ENCODE measurements around the gene BCL2.

BCL2 gene

DNA sequence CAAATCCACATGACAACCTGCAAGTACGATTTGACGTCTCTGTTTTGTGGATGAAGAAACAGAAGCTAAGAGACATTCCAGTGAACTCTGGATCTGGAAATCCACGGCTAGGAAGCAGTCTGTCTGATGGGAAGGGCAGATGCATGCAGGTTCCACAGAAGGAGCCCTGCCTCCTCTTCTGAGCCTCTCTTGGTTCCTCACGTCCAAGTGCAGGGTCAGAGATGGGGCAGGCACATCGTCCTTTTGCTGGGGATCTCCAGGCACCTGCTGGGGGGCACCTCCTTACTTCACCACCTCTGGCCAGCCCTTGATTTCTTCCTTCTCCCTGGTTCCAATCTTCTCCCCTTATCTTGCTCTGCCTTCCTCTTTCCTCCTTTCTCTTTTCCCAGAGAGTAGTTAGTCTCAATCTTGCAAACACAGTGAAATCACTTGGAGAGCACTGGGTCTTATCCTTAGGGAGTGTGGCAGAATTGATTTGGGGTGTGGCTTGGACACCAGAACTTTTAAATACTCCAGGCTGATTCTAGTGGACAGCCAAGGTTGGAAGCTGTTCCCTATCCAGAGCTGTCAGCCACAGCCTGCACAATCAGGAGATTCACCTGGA is 137.8 kb downstream of the BCL2 start:
- no peak for DNase-seq (ENCODE audit: low read depth, low spot score)

GRCh38 chr18:63180971-63181376 is 138.6 kb downstream of the BCL2 start:
- DNase-seq (ENCODE audit: low read depth, low spot score), result no peak

DNA sequence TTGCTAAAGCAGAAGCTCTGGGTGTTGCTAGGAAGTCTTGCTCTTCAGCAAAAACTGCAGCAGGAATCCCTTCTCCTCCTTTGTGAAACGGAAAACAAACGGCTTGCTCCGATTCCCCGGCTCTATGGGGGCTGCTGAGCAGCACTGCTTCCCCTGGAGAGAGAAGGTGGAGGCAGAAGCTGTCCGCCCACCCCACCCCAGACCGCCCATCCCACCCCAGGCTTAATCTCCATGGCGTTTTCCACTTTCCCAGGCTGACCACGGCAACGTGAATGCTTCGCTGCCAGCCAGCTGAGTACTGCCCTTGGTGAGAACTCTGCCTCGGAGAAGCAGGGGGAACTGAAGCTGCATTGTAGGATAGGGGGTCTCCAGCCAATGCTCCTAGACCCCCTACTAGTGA is 139.2 kb downstream of the BCL2 start:
- DNase-seq (ENCODE audit: low read depth, low spot score), result no peak

- no peak for DNase-seq (ENCODE audit: low read depth, low spot score)
These were observed 140.1 kb downstream of the BCL2 start for GRCh38 chr18:63179422-63179821.

GRCh38 chr18:63178971-63179370 is 140.6 kb downstream of the BCL2 start:
- DNase-seq (ENCODE audit: low read depth, low spot score), result no peak

GRCh38 chr18:63177919-63178821 is 141.4 kb downstream of the BCL2 start:
- no peak for DNase-seq (ENCODE audit: low read depth, low spot score)

DNA sequence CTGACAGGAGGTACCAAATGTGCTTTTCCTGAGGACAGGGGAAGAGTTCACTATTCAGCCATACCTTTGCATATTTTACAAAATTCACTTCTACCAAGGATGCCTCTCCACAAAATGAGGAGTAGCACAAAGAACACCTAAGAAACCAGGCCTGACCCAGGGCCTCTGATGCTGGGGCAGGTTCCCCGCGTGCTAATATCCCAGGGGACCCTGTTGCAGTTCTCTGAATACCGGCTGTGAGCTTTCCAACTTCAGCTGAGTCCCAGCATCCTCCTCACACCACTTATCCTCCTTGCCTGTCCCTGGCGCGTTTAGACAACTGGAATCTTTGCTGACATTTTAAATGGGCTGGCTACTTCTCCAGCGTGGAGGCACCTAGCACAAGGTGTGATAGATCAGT is 142.3 kb downstream of the BCL2 start:
- DNase-seq (ENCODE audit: low read depth, low spot score), result no peak

GRCh38 chr18:63175264-63175663 is 144.3 kb downstream of the BCL2 start:
- no peak for DNase-seq (ENCODE audit: low read depth, low spot score)

GRCh38 chr18:63173983-63174382 is 145.6 kb downstream of the BCL2 start:
- DNase-seq (ENCODE audit: low read depth, low spot score), result no peak

GRCh38 chr18:63169853-63170252 is 149.7 kb downstream of the BCL2 start:
- no peak for DNase-seq (ENCODE audit: low read depth, low spot score)

GRCh38 chr18:63168287-63168686 is 151.3 kb downstream of the BCL2 start:
- DNase-seq (ENCODE audit: low read depth, low spot score), result no peak

DNA sequence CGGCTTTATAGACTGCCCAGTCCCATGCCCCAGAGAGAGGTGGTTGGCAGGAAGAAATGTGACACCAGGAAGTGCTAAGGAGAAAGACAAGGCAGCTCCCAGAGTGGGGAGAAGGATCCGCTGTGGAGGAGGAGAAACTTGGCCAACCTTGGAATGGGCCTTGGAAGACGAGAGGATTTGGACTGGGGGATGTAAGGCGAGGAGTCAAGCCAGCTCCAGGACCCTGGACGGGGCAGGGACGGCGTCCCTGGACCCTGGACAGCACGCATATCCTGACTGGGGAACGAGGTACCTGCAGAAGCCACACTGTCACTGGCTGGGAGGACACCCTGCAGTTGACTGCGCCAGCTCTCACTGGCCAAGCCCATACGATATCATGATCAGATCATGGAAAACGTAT is 153.4 kb downstream of the BCL2 start:
- no peak for DNase-seq (ENCODE audit: low read depth, low spot score)

DNA sequence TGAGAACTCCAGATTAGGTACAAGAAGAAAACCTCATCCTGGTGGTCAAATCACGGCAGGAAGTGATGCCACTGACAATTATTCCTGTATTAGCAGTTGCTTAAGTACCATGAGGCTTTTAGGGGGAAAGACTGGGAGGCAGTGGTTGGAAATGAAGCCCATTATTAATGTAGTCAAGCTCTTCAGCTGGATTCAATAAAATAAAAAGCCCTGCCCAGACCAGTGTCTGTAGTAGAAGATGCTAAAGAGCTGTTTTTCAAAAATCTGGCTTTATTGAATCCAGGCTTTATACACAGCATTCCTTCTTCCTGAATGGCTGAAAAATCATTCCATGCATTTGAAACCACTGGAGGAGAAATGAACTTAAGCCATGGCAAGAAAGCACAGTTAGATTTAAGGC is 155.2 kb downstream of the BCL2 start:
- no peak for DNase-seq (ENCODE audit: low read depth, low spot score)

DNA sequence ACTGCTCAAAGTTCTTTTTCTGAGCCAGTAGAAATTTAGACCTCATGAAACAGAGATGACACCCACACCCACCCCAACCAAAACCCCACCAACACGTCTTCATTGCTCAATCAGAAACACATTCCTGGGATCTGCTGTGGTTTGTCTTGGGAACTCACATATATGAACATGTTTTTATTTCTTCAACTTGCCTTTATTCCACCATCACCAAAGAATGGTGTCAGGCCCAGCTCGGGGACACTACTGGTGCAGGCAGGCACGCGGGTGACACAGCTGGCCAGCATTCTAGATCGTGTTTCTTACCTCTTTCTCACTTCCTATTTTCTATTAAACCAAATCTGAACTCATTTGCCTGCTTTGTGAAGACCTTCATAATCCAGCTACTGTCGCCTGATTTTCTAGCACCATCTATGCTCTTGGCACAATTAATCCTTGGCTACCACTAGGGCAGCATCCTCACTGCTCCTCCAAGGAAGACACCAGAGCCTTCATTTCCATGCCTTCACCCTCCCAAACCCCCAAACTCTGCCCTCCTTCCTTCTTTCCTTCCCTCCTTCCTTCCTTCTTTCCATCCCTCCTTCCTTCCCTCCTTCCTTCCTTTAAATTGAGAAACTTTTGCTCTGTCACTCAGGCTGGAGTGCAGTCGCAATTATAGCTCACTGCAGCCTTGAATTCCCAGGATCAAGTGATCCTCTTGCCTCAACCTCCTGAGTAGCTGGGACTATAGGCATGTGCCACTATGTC is 157.1 kb downstream of the BCL2 start:
- no peak for DNase-seq (ENCODE audit: low read depth, low spot score)

DNA sequence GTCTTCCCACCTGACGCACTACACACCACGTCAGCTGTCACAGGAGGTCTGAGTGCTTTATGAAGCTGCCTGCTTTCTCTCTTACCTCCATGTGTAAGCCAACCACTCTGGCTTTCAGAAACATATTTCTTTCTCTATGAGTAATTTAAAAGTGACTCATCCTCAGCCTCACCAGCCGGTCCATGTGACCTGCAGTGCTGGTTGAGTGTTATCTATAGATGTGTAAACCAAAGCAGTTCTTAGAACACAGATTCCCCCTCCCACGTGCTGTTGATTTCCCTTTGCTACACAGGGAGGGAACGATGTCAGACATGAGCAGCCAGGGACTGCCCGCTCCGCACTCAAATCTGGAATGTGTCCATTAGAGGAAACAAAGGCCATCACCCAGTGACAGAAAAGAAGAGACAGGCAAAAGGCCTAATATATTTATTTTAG is 157.8 kb downstream of the BCL2 start:
- DNase-seq (ENCODE audit: low read depth, low spot score), result peak; percentile 59

GRCh38 chr18:63161032-63161760 is 158.4 kb downstream of the BCL2 start:
- no peak for DNase-seq (ENCODE audit: low read depth, low spot score)

GRCh38 chr18:63160172-63160995 is 159.2 kb downstream of the BCL2 start:
- DNase-seq (ENCODE audit: low read depth, low spot score), result no peak

DNA sequence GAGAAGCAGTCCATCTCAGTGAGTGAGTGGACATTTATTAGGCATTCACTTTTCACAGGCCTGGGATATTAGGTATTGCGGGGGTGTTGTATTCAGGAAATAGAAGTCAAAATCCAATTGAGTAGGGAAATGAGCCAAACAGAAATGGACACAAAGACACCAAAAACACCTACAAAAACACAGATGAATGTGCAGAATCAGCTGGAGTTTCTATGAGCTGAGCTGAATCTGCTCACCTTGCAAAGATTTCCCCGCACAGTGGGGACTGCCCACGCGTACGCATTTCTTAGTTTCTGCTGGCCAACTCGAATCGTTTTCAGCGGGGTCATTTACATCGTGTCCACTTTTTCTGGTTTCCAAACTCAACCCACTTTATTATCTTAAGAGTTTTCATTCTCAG is 160.0 kb downstream of the BCL2 start:
- no peak for DNase-seq (ENCODE audit: low read depth, low spot score)

DNA sequence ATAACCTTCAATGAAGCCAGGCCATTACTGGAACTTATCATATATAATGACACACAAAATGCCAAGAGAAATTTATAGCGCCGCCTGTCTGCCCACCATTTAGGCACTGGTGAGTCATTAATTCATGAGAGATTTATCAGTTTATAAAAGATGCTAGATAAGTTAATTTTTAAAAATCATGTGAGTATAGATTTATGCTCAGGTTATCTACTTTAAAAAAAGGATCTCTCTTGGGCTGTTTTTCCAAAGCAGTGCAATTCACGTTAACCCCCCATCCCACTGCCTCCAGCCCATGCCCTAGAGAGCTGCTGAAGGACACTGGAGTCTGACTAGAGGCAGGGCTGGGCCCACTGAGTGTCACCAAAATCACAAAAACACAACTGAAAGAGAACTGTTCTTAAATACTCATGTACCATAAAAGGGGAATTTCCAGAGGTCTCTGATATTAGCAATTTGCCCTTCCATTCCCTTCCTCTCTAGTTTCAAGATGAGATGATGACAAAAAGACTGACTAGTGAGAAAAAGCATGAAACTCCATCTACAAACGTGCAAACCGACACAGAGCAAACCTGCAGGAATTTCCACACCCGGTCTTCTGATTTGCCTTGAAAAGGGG is 160.8 kb downstream of the BCL2 start:
- DNase-seq (ENCODE audit: low read depth, low spot score), result no peak

GRCh38 chr18:63158012-63158631 is 161.4 kb downstream of the BCL2 start:
- DNase-seq (ENCODE audit: low read depth, low spot score), result no peak

All from activated naive CD8-positive, alpha-beta T cell treated with anti-CD3 and anti-CD28 coated beads, Interleukin-2, amount 50 U/mL, for 16 hours (primary cell).